GM19455 (cell line): Measurements from ENCODE around the gene DNMT3L.
"Not testable (repeated sequence)": the region's sequence is repeated elsewhere in the genome, so short reads cannot be mapped to it uniquely, and the experiment has no call there.

Experiments
- ATAC-seq: cut with Tn5 transposase; IDR thresholded peaks from one replicate; pipeline ENCODE4 v1.9.1; 2021; ENCODE audit not compliant: unreplicated experiment

The DNMT3L gene

GRCh38 chr21:44249204-44250037 lies 12.3 kb downstream of the DNMT3L start:
- not testable (repeated sequence) for ATAC-seq

- ATAC-seq: not testable (repeated sequence)
These were observed 13.8 kb downstream of the DNMT3L start for GRCh38 chr21:44247904-44248303.

- ATAC-seq: peak; percentile 40
These were observed 17.7 kb downstream of the DNMT3L start for GRCh38 chr21:44243980-44244379.

- peak; percentile 35 for ATAC-seq
These were observed 20.4 kb downstream of the DNMT3L start for GRCh38 chr21:44241281-44241680.

GRCh38 chr21:44240842-44241241 lies 20.9 kb downstream of the DNMT3L start, which contains the start of gene ICOSLG:
Gene ICOSLG, minus strand, starts transcription at chr21:44240943. Its CDS starts 126 bp downstream, at chr21:44240817.
- peak; percentile 38 for ATAC-seq

GRCh38 chr21:44240353-44240752 lies 21.3 kb downstream of the DNMT3L start:
- ATAC-seq: not testable (repeated sequence)

GRCh38 chr21:44229561-44229960 lies 32.1 kb downstream of the DNMT3L start:
- not testable (repeated sequence) for ATAC-seq

- not testable (repeated sequence) for ATAC-seq
These were observed 33.6 kb downstream of the DNMT3L start for GRCh38 chr21:44228109-44228508.

GRCh38 chr21:44227614-44228013 lies 34.1 kb downstream of the DNMT3L start:
- not testable (repeated sequence) for ATAC-seq

GRCh38 chr21:44225605-44226004 lies 36.1 kb downstream of the DNMT3L start:
- not testable (repeated sequence) for ATAC-seq

- ATAC-seq: not testable (repeated sequence)
These were observed 38.4 kb downstream of the DNMT3L start for GRCh38 chr21:44223334-44223733.

GRCh38 chr21:44220674-44221073 lies 41.0 kb downstream of the DNMT3L start:
- ATAC-seq: not testable (repeated sequence)

GRCh38 chr21:44218461-44218860 lies 43.2 kb downstream of the DNMT3L start:
- not testable (repeated sequence) for ATAC-seq

GRCh38 chr21:44211978-44212377 lies 49.7 kb downstream of the DNMT3L start:
- ATAC-seq: not testable (repeated sequence)

- not testable (repeated sequence) for ATAC-seq
These were observed 50.1 kb downstream of the DNMT3L start for GRCh38 chr21:44211574-44211973.

GRCh38 chr21:44207860-44208646 lies 53.6 kb downstream of the DNMT3L start:
- ATAC-seq: not testable (repeated sequence)

- ATAC-seq: not testable (repeated sequence)
These were observed 54.7 kb downstream of the DNMT3L start for GRCh38 chr21:44206698-44207676.

GRCh38 chr21:44206187-44206586 lies 55.5 kb downstream of the DNMT3L start:
- not testable (repeated sequence) for ATAC-seq

- not testable (repeated sequence) for ATAC-seq
These were observed 59.0 kb downstream of the DNMT3L start for GRCh38 chr21:44202590-44203299.

GRCh38 chr21:44199997-44200396 lies 61.7 kb downstream of the DNMT3L start:
- not testable (repeated sequence) for ATAC-seq
